ENCODE measurements around the gene CHCHD4. TPM values are rescaled to one million over a fixed set of nuclear protein-coding genes. Genes with fewer than 3 reads are reported as not detected.
"Not testable (repeated sequence)": the region's sequence is repeated elsewhere in the genome, so short reads cannot be mapped to it uniquely, and the experiment has no call there.

CHCHD4 gene
- total and polyA plus RNA-seq, 2 experiments from 2014 or later, result 16.0 to 31.0 TPM

- Histone ChIP-seq H3K27ac (peak overlapping the region; percentile 84), H3K36me3 (no peaks in the 10 kb centered on the region), H3K4me3 (peak overlapping the region; percentile 97), H3K27me3 (no peaks in the 10 kb centered on the region), H3K9me3 (ENCODE audit: low read depth) (no peaks in the 10 kb centered on the region), H3K4me1 (ENCODE audit: low read depth) (peaks cover 6% of the 10 kb centered on the region)
- DNase-seq (ENCODE audit: low read depth in 1 of 2, low spot score in 1 of 2), result no peak
- no peak for TF ChIP-seq CTCF (IDR thresholded peaks at IDR 0.05; ENCODE audit: low read depth, low read length)
These were observed 1.1 kb downstream of the CHCHD4 start for GRCh38 chr3:14123308-14124222.

GRCh38 chr3:14122301-14122700 lies 2.4 kb downstream of the CHCHD4 start:
- Histone ChIP-seq H3K9me3 (ENCODE audit: low read depth) (no peaks in the 10 kb centered on the region), H3K4me1 (ENCODE audit: low read depth) (peaks cover 6% of the 10 kb centered on the region), H3K36me3 (no peaks in the 10 kb centered on the region), H3K27ac (no peak overlapping the region), H3K27me3 (no peaks in the 10 kb centered on the region), H3K4me3 (no peak overlapping the region)
- TF ChIP-seq CTCF (IDR thresholded peaks at IDR 0.05; ENCODE audit: low read depth, low read length), result no peak
- no peak for DNase-seq (ENCODE audit: low read depth in 1 of 2, low spot score in 1 of 2)

- no peaks in the 10 kb centered on the region for H3K36me3 ChIP-seq
- no peak overlapping the region for H3K27ac ChIP-seq
- no peak overlapping the region for H3K4me3 ChIP-seq
- no peaks in the 10 kb centered on the region for H3K9me3 ChIP-seq (ENCODE audit: low read depth)
- peaks cover 6% of the 10 kb centered on the region for H3K4me1 ChIP-seq (ENCODE audit: low read depth)
- H3K27me3 ChIP-seq, result no peaks in the 10 kb centered on the region
- no peak for DNase-seq (ENCODE audit: low read depth in 1 of 2, low spot score in 1 of 2)
- no peak for TF ChIP-seq CTCF (IDR thresholded peaks at IDR 0.05; ENCODE audit: low read depth, low read length)
These were observed 2.8 kb downstream of the CHCHD4 start for GRCh38 chr3:14121859-14122258.

GRCh38 chr3:14120921-14121448 lies 3.7 kb downstream of the CHCHD4 start:
- H3K36me3 ChIP-seq; DNase-seq (ENCODE audit: low read depth in 1 of 2, low spot score in 1 of 2); H3K9me3 ChIP-seq (ENCODE audit: low read depth); H3K4me3 ChIP-seq; H3K27ac ChIP-seq; H3K27me3 ChIP-seq; H3K4me1 ChIP-seq (ENCODE audit: low read depth): not testable (repeated sequence)

GRCh38 chr3:14120111-14120920 lies 4.4 kb downstream of the CHCHD4 start:
- Histone ChIP-seq H3K9me3 (ENCODE audit: low read depth) (no peaks in the 10 kb centered on the region), H3K27me3 (no peaks in the 10 kb centered on the region), H3K4me1 (ENCODE audit: low read depth) (no peaks in the 10 kb centered on the region), H3K4me3 (no peak overlapping the region), H3K27ac (no peak overlapping the region), H3K36me3 (peaks cover 5% of the 10 kb centered on the region)
- no peak for DNase-seq (ENCODE audit: low read depth in 1 of 2, low spot score in 1 of 2)
- TF ChIP-seq CTCF (IDR thresholded peaks at IDR 0.05; ENCODE audit: low read depth, low read length), result no peak

Data from cardiac muscle cell (in vitro differentiated cells and primary cell).